Spleen (tissue), 7 donors: ENCODE results near the gene MAPKAP1.

Source experiments
- CTCF ChIP-seq, 11 experiments: fragments of 200-600 bp in 7 of 11; fragments of 450-650 bp in 4 of 11; sonication (generic) in 4 of 11; IDR thresholded peaks in 8 of 11; conservative IDR thresholded peaks in 3 of 11; 1 replicate in 7 of 11; 2 replicates in 4 of 11; pipeline versions ENCODE4 v1.4.0 to v1.8.0; 2016 to 2021; ENCODE audit warnings: antibody characterized with exemption in 11 of 11, inconsistent platforms in 4 of 11, mild to moderate bottlenecking in 1 of 11
- POLR2A ChIP-seq, 3 donors: fragments of 450-650 bp; IDR thresholded peaks; one replicate each; pipeline ENCODE4 v1.5.1; 2017; ENCODE audit warnings: antibody characterized with exemption in 3 of 3, mild to moderate bottlenecking in 1 of 3
- POLR2AphosphoS5 ChIP-seq, 3 donors: sonication (generic); formaldehyde crosslinking; IDR thresholded peaks; one replicate each; pipeline ENCODE4 v1.5.1; 2017; ENCODE audit warnings: antibody characterized with exemption in 3 of 3
- donor health status: DM: no; HTN: no; CAD: no; lungs with moderate emphysema.
- donor health status: DM: no; HTN: no; CAD: no.
- donor health status: DM: no; HTN: no; CAD: no.

- TF ChIP-seq POLR2A (IDR thresholded peaks at IDR 0.05) (no peak), CTCF (IDR thresholded peaks at IDR 0.05 in 8 of 11, conservative IDR thresholded peaks at IDR 0.05 in 3 of 11) (no peak), POLR2AphosphoS5 (IDR thresholded peaks at IDR 0.05) (no peak)
Observed at GRCh38 chr9:125472562-125472925, 234.5 kb downstream of the MAPKAP1 start.
